ENCODE measurements around the gene IQSEC3.

IQSEC3 gene

GRCh38 chr12:210277-211141 is 143.9 kb downstream of the IQSEC3 start:
- no peak for TF ChIP-seq CTCF (IDR thresholded peaks at IDR 0.05; ENCODE audit: low read length, missing control alignments)
- no peak overlapping the region for H3K4me3 ChIP-seq (replicated peaks; ENCODE audit: low read depth, low read length)
- DNase-seq (ENCODE audit: low read depth) = no peak

- no peak overlapping the region for H3K4me3 ChIP-seq (replicated peaks; ENCODE audit: low read depth, low read length)
- DNase-seq (ENCODE audit: low read depth) = no peak
- TF ChIP-seq CTCF (IDR thresholded peaks at IDR 0.05; ENCODE audit: low read length, missing control alignments) = no peak
These were observed 144.5 kb downstream of the IQSEC3 start for GRCh38 chr12:211142-211465.

GRCh38 chr12:211639-212414 is 145.3 kb downstream of the IQSEC3 start:
- no peak for DNase-seq (ENCODE audit: low read depth)
- no peak for TF ChIP-seq CTCF (IDR thresholded peaks at IDR 0.05; ENCODE audit: low read length, missing control alignments)
- no peak overlapping the region for H3K4me3 ChIP-seq (replicated peaks; ENCODE audit: low read depth, low read length)

- no peak for TF ChIP-seq CTCF (IDR thresholded peaks at IDR 0.05; ENCODE audit: low read length, missing control alignments)
- no peak for DNase-seq (ENCODE audit: low read depth)
- H3K4me3 ChIP-seq (replicated peaks; ENCODE audit: low read depth, low read length) = no peak overlapping the region
These were observed 145.8 kb downstream of the IQSEC3 start for GRCh38 chr12:212415-212714.

GRCh38 chr12:212715-213526 is 146.4 kb downstream of the IQSEC3 start:
- H3K4me3 ChIP-seq (replicated peaks; ENCODE audit: low read depth, low read length) = no peak overlapping the region
- DNase-seq (ENCODE audit: low read depth) = no peak
- no peak for TF ChIP-seq CTCF (IDR thresholded peaks at IDR 0.05; ENCODE audit: low read length, missing control alignments)

- no peak for DNase-seq (ENCODE audit: low read depth)
- no peak overlapping the region for H3K4me3 ChIP-seq (replicated peaks; ENCODE audit: low read depth, low read length)
- no peak for TF ChIP-seq CTCF (IDR thresholded peaks at IDR 0.05; ENCODE audit: low read length, missing control alignments)
These were observed 147.0 kb downstream of the IQSEC3 start for GRCh38 chr12:213527-213932.
